GM13976 (cell line): ENCODE measurements around the gene ACVR1.

Experiments
- DNase-seq: peaks from one replicate; pipeline ENCODE4 v3.0.0; 2012; ENCODE audit warnings: low spot score
- CTCF ChIP-seq: IDR thresholded peaks from 2 replicates; pipeline ENCODE4 v1.5.1; 2012; ENCODE audit warnings: borderline replicate concordance, mild to moderate bottlenecking; ENCODE audit not compliant: insufficient read depth; ENCODE audit errors: extremely low read depth, missing control alignments, control extremely low read depth
- in situ Hi-C: fragments of 300-500 bp; cut with MboI; formaldehyde crosslinking; loops from one replicate; pipeline ENCODE4 v1.12.0; 2022; ENCODE audit warnings: low sequenced_read_pairs, mixed read lengths, inconsistent platforms; ENCODE audit not compliant: unreplicated experiment

Gene ACVR1

GRCh38 chr2:157806426-157807077 is 69.6 kb downstream of the ACVR1 start:
- no peak for DNase-seq
- TF ChIP-seq CTCF, result no peak

GRCh38 chr2:157805519-157805918 is 70.6 kb downstream of the ACVR1 start:
- in situ Hi-C loops, result no loop called here
- no peak for TF ChIP-seq CTCF
- no peak for DNase-seq

More at GRCh38 chr2:157806426-157807077, 69.6 kb downstream of the ACVR1 start:
- in situ Hi-C loops, result no loop called here

GRCh38 chr2:157804355-157804754 is 71.8 kb downstream of the ACVR1 start:
- DNase-seq, result no peak
- TF ChIP-seq CTCF, result no peak
- in situ Hi-C loops, result no loop called here

GRCh38 chr2:157803952-157804351 is 72.2 kb downstream of the ACVR1 start:
- no peak for DNase-seq
- in situ Hi-C loops, result no loop called here
- no peak for TF ChIP-seq CTCF

GRCh38 chr2:157803476-157803875 is 72.7 kb downstream of the ACVR1 start:
- no peak for TF ChIP-seq CTCF
- DNase-seq, result no peak
- in situ Hi-C loops, result no loop called here

- in situ Hi-C loops, result no loop called here
- no peak for TF ChIP-seq CTCF
- DNase-seq, result no peak
These were observed 75.2 kb downstream of the ACVR1 start for GRCh38 chr2:157800838-157801495.
